B cell (primary cell): ENCODE data around the gene NTN1. TPM values are rescaled to one million over a fixed set of nuclear protein-coding genes. Genes with fewer than 3 reads are reported as not detected.

Experiments used
- ATAC-seq: fragments of 200-7000 bp; cut with Tn5 transposase; one replicate; pipeline ENCODE4 v1.10.0; 2021; ENCODE audit warnings: low read depth, mild to moderate bottlenecking, moderate number of reproducible peaks, moderate library complexity
- CTCF ChIA-PET: fragments of 350-600 bp; sonication (Branson Sonifier 250); formaldehyde crosslinking; loops from one replicate; lab custom pipeline; 2021; ENCODE audit warnings: antibody characterized with exemption, inconsistent platforms; lab: Charles Lee
- POLR2A ChIA-PET: fragments of 350-600 bp; sonication (Branson Sonifier 250); formaldehyde crosslinking; loops from one replicate; lab custom pipeline; 2021; ENCODE audit warnings: antibody characterized with exemption; lab: Charles Lee
- DNase-seq: peaks from one replicate; pipeline ENCODE4 v3.0.0; 2013
- H2AFZ ChIP-seq: 2 replicates; pipeline ENCODE4 v1.6.1; 2012; ENCODE audit warnings: mild to moderate bottlenecking, low read depth, low read length; ENCODE audit not compliant: insufficient read depth, poor library complexity, severe bottlenecking
- H3K27ac ChIP-seq, 2 donors: 1 replicate in 1 of 2; 2 replicates in 1 of 2; pipeline ENCODE4 v1.5.1; 2012 to 2013; ENCODE audit warnings: low read length in 2 of 2, mild to moderate bottlenecking in 2 of 2, moderate library complexity in 1 of 2
- H3K27me3 ChIP-seq, 4 experiments: fragments of 200-600 bp in 1 of 4; sonication (generic) in 1 of 4; replicated peaks in 1 of 4; 1 replicate in 2 of 4; 2 replicates in 2 of 4; pipeline versions ENCODE4 v1.6.1 to v1.7.0; 2013 to 2016; ENCODE audit warnings: low read length in 3 of 4, mild to moderate bottlenecking in 2 of 4, mixed read lengths in 1 of 4, moderate library complexity in 1 of 4; ENCODE audit not compliant: insufficient read depth in 4 of 4, control insufficient read depth in 3 of 4; ENCODE audit errors: control extremely low read depth in 1 of 4
- H3K36me3 ChIP-seq, 2 experiments: replicated peaks in 1 of 2; 1 replicate in 1 of 2; 2 replicates in 1 of 2; pipeline versions ENCODE4 v1.6.1 to v1.7.1; 2013; ENCODE audit warnings: low read length in 1 of 2; ENCODE audit not compliant: insufficient read depth in 2 of 2, control insufficient read depth in 1 of 2; ENCODE audit errors: control extremely low read depth in 1 of 2, extremely low read depth in 1 of 2
- H3K4me1 ChIP-seq, 2 donors: fragments of 200-600 bp in 1 of 2; sonication (generic) in 1 of 2; 1 replicate in 1 of 2; 2 replicates in 1 of 2; pipeline versions ENCODE4 v1.5.1 to v1.6.1; 2013 to 2017; ENCODE audit warnings: low read length in 2 of 2; ENCODE audit not compliant: control insufficient read depth in 2 of 2, insufficient read depth in 2 of 2
- H3K4me2 ChIP-seq: replicated peaks from 2 replicates; pipeline ENCODE3; 2012; ENCODE audit warnings: mild to moderate bottlenecking, low read depth, low read length; ENCODE audit not compliant: poor library complexity, severe bottlenecking
- H3K4me3 ChIP-seq, 5 experiments: fragments of 200-600 bp in 1 of 5; sonication (generic) in 1 of 5; 1 replicate in 3 of 5; 2 replicates in 2 of 5; pipeline versions ENCODE4 v1.5.1 to v1.7.0; 2011 to 2016; ENCODE audit warnings: low read length in 4 of 5, mild to moderate bottlenecking in 4 of 5, low read depth in 2 of 5, control low read depth in 1 of 5, moderate library complexity in 1 of 5; ENCODE audit not compliant: insufficient read depth in 1 of 5; ENCODE audit errors: control extremely low read depth in 1 of 5, extremely low read depth in 1 of 5
- H3K79me2 ChIP-seq: fragments of 200-600 bp; sonication (generic); one replicate; pipeline ENCODE4 v1.6.0; 2016; ENCODE audit warnings: low read length; ENCODE audit not compliant: control insufficient read depth, insufficient read depth
- H3K9ac ChIP-seq: fragments of 200-600 bp; sonication (generic); 2 replicates; pipeline ENCODE4 v1.6.1; 2017; ENCODE audit warnings: mild to moderate bottlenecking, low read length, moderate library complexity
- H3K9me3 ChIP-seq, 3 donors: one replicate each; pipeline versions ENCODE4 v1.6.1 to v1.7.1; 2013; ENCODE audit warnings: low read length in 2 of 3; ENCODE audit not compliant: control insufficient read depth in 2 of 3, insufficient read depth in 1 of 3; ENCODE audit errors: control extremely low read depth in 1 of 3
- H4K20me1 ChIP-seq: 2 replicates; pipeline ENCODE4 v1.6.0; 2012; ENCODE audit warnings: mild to moderate bottlenecking, low read length; ENCODE audit not compliant: insufficient read depth, control insufficient read depth, poor library complexity, severe bottlenecking
- H3K27ac Mint-ChIP-seq: one replicate; pipeline ENCODE4 v1.8.0; 2021; ENCODE audit warnings: mixed read lengths
- H3K27me3 Mint-ChIP-seq: one replicate; pipeline ENCODE4 v1.8.0; 2021; ENCODE audit warnings: mixed read lengths
- H3K4me1 Mint-ChIP-seq: one replicate; pipeline ENCODE4 v1.8.0; 2021; ENCODE audit warnings: mixed read lengths
- H3K4me3 Mint-ChIP-seq: one replicate; pipeline ENCODE4 v1.8.0; 2021; ENCODE audit warnings: mixed read lengths
- H3K9me3 Mint-ChIP-seq: one replicate; pipeline ENCODE4 v1.8.0; 2022; ENCODE audit warnings: mixed read lengths; ENCODE audit not compliant: insufficient read depth
- CTCF ChIP-seq: fragments of 200-600 bp; IDR thresholded peaks from one replicate; pipeline ENCODE4 v1.8.0; 2022; ENCODE audit warnings: antibody characterized with exemption, mild to moderate bottlenecking
- EZH2 ChIP-seq: IDR thresholded peaks from 2 replicates; pipeline ENCODE4 v1.6.1; 2012; ENCODE audit warnings: borderline replicate concordance, low read depth, mild to moderate bottlenecking, moderate library complexity, low read length; ENCODE audit not compliant: insufficient read depth, poor library complexity, severe bottlenecking
- WGBS: methylation state at CpG from one replicate; pipeline ENCODE4 v1.1.5; 2013; ENCODE audit warnings: missing lambda C conversion rate; ENCODE audit not compliant: insufficient coverage; 5-methylcytosine and 5-hydroxymethylcytosine counted together
- intact Hi-C: fragments of 100-400 bp; cut with micrococcal nuclease; formaldehyde crosslinking; loops from one replicate; pipeline ENCODE4 v1.10.0; 2022
- polyA plus RNA-seq: library from polyadenylated mRNA; depleted of rRNA; stranded (reverse); fragments of >200 nt; gene quantifications from 2 replicates; pipeline ENCODE4 v1.2.3, GENCODE V29; 2012
- total RNA-seq, 2 donors: library from RNA; stranded (reverse); fragments of 120-200 nt in 1 of 2; gene quantifications; 1 replicate in 1 of 2; 2 replicates in 1 of 2; pipeline versions ENCODE4 v1.2.3 to v1.2.4, GENCODE V29; 2013 to 2022

NTN1 gene
- total and polyA plus RNA-seq, 2 donors (not counting 1 experiment from before 2014, with no cell fraction given): 0.10 to 0.25 TPM

- Histone ChIP-seq H3K9ac (no peak overlapping the region), H3K27me3 (no peaks in the 10 kb centered on the region), H3K4me3 (no peak overlapping the region), H4K20me1 (no peaks in the 10 kb centered on the region), H2AFZ (no peak overlapping the region), H3K36me3 (no peaks in the 10 kb centered on the region), H3K4me2 (no peak overlapping the region), H3K4me1 (no peaks in the 10 kb centered on the region), H3K27ac (no peak overlapping the region), H3K79me2 (no peaks in the 10 kb centered on the region), H3K9me3 (peaks cover 0 to 15% (median 0%) of the 10 kb centered on the region in 3 donors)
- intact Hi-C loops: no loop called here
- Mint-ChIP-seq H3K4me1 (no peaks in the 10 kb centered on the region), H3K27ac (no peak overlapping the region), H3K27me3 (no peaks in the 10 kb centered on the region), H3K9me3 (no peaks in the 10 kb centered on the region), H3K4me3 (no peak overlapping the region)
- POLR2A ChIA-PET: no interaction called here
- DNase-seq (no peak), ATAC-seq (no peak)
- CTCF ChIA-PET: no interaction called here
- no peak for TF ChIP-seq CTCF
- no peak for TF ChIP-seq EZH2
- WGBS: 84% methylated on average over 14 of the region's 14 CpGs
These were observed 154.6 kb downstream of the NTN1 start for GRCh38 chr17:9175700-9176467.

GRCh38 chr17:9177212-9177611, 155.9 kb downstream of the NTN1 start:
- DNase-seq (no peak), ATAC-seq (no peak)
- CTCF ChIA-PET: no interaction called here
- POLR2A ChIA-PET: no interaction called here
- H3K27me3 ChIP-seq: no peaks in the 10 kb centered on the region
- Mint-ChIP-seq H3K4me3 (no peak overlapping the region), H3K4me1 (no peaks in the 10 kb centered on the region), H3K27ac (no peak overlapping the region), H3K9me3 (no peaks in the 10 kb centered on the region), H3K27me3 (no peaks in the 10 kb centered on the region)
- no peak overlapping the region for H3K4me2 ChIP-seq
- no peak overlapping the region for H3K4me3 ChIP-seq
- no peaks in the 10 kb centered on the region for H3K36me3 ChIP-seq
- TF ChIP-seq EZH2 (no peak), CTCF (no peak)
- H3K27ac ChIP-seq: no peak overlapping the region
- H3K4me1 ChIP-seq: no peaks in the 10 kb centered on the region
- no peak overlapping the region for H3K9ac ChIP-seq
- peaks cover 0 to 15% (median 0%) of the 10 kb centered on the region in 3 donors for H3K9me3 ChIP-seq
- no peaks in the 10 kb centered on the region for H3K79me2 ChIP-seq
- no peaks in the 10 kb centered on the region for H4K20me1 ChIP-seq
- 94% methylated on average over 15 of the region's 15 CpGs for WGBS
- no peak overlapping the region for H2AFZ ChIP-seq
- intact Hi-C loops: no loop called here
